Bone marrow (tissue), 2 donors: ENCODE results near the gene TXNDC5.

ENCODE experiments used
- DNase-seq, 2 donors: peaks; one replicate each; lab custom pipeline; 2025; lab: John Stamatoyannopoulos, UW

Gene TXNDC5

GRCh38 chr6:7851780-7852179, 58.8 kb downstream of the TXNDC5 start:
- DNase-seq, result no peak

- no peak for DNase-seq
Observed at GRCh38 chr6:7848229-7848628, 62.4 kb downstream of the TXNDC5 start.

- no peak for DNase-seq
Observed at GRCh38 chr6:7846966-7847818, 63.4 kb downstream of the TXNDC5 start.

GRCh38 chr6:7841781-7842468, 68.7 kb downstream of the TXNDC5 start:
- DNase-seq, result no peak

- no peak for DNase-seq
Observed at GRCh38 chr6:7836371-7837026, 74.1 kb downstream of the TXNDC5 start.

- DNase-seq, result no peak
Observed at GRCh38 chr6:7833751-7834070, 76.9 kb downstream of the TXNDC5 start.

- no peak for DNase-seq
Observed at GRCh38 chr6:7832904-7833750, 77.5 kb downstream of the TXNDC5 start.
